DMS53 treated with DMSO at 0.1 percent for 48 hours (cell line): ENCODE data around the gene PML.
"Not testable (repeated sequence)": the region's sequence is repeated elsewhere in the genome, so short reads cannot be mapped to it uniquely, and the experiment has no call there.

Experiments
- DNase-seq: peaks from one replicate; lab custom pipeline; 2025; ENCODE audit not compliant: unreplicated experiment; lab: John Stamatoyannopoulos, UW

PML gene

GRCh38 chr15:74037171-74038117 is 42.9 kb downstream of the PML start:
- DNase-seq: no peak

- no peak for DNase-seq
Observed at GRCh38 chr15:74038707-74039655, 44.5 kb downstream of the PML start.

DNA sequence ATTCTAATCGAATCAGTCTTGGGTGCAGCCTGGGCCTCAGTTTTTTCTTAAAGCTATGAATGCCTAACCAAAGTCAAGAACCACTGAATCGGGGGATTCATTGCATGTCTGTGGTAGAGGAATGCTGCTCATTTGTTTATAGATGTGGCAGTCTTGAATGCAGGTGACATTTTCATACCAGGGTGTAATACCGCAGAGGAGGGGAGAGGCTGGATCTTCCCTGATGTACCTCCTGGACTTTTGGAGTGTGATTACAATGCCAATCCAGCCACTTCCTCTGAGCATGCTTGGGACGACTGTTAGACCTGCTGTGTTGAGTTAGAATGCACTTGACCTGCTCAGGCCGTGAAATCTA is 45.1 kb downstream of the PML start:
- DNase-seq: no peak

DNA sequence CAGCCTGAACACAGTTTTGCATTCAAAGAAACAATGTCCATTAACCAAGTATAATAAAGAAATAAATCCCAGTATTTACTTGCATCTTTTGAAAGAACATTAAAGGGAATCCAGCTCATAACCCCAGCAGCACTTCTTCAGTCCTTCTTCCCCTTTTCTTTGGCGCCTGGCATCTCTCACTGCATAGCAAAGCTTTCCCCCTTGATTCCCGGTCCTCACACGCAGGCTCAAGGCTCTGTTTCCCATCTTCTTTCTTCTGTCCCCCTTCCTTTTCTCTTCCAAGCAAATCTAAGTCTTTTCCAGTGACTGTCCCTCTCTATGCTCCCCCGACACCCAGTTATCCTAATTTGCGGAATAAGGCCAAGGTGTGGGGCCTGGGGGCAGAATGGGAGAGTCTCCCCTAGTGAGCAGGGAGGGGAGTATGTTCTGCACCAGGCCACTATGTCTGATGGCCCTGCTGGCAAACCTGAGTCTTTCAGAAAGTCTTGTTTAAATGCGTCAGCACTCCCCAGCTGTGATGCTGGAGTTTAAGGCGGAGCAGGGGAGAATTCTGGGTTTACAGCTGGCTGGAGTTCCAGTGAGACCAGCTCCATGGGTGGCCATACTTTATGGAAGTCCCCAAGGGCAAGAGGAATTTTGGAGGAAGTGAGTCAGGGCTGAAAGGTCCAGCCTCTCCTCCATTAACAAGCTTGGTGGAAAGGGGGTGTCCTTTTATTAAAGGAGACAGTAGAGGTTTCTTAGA is 45.8 kb downstream of the PML start:
- DNase-seq: no peak

DNA sequence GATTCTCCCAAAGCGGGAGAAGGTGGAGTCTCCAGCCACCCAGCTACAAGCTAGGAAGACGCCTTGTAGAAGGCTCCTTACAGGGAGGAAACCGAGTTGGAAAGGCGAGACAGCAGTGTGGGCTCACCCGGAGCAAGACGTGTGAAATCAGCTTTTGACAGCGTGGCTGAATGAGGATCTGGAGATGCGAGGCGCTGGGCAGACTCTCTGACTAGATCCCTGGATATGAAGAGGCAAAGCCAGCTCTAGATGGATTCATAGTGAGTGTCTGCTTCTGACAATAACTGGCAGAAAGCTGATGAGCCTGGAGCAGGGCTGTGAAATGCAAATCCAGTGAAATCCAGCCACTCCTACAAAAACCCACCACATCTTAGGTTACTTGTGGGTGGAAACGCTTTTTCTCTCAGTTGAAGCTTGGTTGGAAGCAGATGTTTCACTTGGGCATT is 46.8 kb downstream of the PML start:
- DNase-seq: no peak

- no peak for DNase-seq
Observed at GRCh38 chr15:74041777-74042435, 47.4 kb downstream of the PML start.

DNA sequence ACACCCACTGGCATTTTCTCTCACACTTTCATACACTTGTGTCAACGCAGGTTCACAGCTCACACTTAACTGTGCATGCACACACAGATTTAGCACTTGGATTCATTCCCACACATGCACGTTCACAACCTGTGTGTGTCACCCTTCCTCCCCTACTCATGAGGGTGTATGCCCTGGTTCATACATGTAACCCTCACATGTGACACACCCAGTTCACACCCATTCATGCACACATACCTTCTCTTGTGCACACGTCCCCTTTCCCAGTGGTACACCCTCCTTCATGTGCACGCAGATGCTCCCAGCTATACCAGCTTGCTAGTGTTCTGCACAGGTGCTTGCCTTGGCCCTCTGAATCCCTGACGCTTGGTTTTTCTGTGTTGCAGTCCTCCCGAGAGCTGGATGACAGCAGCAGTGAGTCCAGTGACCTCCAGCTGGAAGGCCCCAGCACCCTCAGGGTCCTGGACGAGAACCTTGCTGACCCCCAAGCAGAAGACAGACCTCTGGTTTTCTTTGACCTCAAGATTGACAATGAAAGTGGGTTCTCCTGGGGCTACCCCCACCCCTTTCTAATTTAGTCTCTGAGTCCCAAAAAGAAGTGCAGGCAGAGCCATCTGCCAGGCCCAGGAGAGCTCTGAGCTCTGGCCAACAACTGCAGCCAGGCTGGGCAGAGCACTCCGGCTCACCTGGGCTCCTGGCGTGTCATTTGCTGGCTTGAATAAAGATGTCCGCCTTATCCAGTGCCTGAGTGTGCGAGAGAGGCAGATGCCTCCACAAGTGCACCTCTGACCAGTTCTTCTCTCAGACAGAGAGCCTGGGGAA is 48.3 kb downstream of the PML start:
- no peak for DNase-seq

GRCh38 chr15:74043425-74044266 is 49.1 kb downstream of the PML start:
- no peak for DNase-seq

DNA sequence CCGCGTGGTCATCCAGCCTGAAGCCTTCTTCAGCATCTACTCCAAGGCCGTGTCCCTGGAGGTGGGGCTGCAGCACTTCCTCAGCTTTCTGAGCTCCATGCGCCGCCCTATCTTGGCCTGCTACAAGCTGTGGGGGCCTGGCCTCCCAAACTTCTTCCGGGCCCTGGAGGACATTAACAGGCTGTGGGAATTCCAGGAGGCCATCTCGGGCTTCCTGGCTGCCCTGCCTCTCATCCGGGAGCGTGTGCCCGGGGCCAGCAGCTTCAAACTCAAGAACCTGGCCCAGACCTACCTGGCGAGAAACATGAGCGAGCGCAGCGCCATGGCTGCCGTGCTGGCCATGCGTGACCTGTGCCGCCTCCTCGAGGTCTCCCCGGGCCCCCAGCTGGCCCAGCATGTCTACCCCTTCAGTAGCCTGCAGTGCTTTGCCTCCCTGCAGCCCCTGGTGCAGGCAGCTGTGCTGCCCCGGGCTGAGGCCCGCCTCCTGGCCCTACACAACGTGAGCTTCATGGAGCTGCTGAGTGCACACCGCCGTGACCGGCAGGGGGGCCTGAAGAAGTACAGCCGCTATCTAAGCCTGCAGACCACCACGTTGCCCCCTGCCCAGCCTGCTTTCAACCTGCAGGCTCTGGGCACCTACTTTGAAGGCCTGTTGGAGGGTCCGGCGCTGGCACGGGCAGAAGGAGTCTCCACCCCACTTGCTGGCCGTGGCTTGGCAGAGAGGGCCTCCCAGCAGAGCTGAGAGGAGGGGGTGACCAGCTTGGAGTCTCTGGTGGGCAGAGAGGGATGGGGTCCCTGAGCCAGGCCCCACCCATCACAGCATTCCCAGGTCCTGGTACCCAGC is 50.0 kb downstream of the PML start:
- no peak for DNase-seq

DNA sequence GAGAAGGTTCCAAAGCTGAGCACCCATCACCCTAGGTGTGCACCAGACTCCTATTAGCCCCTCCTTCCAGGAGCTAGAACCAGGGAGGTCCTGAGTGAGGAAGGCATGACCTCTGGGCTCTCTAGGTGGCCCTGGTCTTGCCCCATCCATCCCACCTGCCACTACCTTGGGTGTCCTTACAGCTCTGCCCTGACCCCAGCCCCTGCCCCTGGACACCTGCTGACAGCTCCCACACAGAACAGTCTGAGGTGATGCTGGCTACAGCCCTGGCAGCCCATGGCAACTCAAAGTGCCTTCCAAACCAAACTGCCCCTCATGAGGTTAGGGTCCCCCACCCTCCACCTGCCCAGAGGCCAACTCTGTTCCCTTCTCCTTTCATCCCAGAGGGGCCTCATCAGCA is 50.7 kb downstream of the PML start:
- DNase-seq: no peak

DNA sequence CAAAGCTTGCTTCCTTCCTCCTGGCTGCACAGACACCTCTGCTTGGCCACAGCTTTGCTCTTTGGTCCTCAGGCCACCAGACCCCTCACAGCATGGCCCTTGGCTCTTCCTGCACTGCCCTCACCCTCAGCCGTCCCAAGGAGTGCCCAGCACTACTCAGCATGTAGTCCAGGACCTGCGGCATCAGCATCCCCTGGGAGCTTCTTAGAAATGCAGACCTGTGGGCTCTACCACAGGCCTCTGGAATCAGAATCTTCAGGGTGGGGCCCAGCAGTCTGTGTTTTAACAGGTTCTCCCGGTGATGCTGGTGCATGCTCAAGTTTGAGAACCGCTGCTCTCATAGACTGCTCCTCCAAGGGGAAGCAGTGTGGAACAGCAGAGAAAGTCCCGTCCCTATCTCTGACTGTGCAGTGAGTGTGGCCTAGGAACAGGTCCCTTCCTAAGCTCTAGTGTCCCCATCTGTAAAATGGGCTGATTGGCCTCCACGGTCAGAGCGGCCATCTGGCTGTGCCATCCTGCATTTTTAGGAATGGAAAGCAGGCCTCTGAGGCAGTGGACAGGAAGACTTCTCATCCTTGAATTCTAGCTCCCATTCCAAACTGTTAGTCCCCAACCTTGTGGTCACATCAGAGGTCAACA is 51.2 kb downstream of the PML start:
- no peak for DNase-seq

GRCh38 chr15:74046275-74046674 is 51.8 kb downstream of the PML start:
- DNase-seq: no peak

DNA sequence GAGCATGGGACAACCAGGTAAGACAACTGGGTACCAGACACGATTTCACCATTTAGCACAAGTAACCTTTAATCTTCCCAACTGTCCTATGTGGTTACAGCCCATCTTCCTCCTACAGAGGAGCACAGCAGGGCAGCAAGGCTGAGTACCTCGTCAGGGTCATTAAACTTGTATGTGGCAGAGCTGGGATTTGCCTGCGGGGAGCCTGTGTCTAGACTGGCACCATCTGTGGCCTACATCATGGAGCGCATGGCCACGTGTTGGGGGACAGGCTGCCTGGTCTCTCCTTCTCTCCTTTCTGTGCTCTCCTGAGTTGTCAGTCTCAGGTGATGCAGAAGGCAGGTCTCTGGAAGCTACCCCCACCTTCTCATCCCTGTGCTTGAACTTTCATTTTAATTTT is 55.6 kb downstream of the PML start:
- DNase-seq: no peak

- DNase-seq: no peak
Observed at GRCh38 chr15:74050556-74051234, 56.2 kb downstream of the PML start.

- not testable (repeated sequence) for DNase-seq
Observed at GRCh38 chr15:74052271-74053260, 58.0 kb downstream of the PML start.

GRCh38 chr15:74053517-74053916 is 59.0 kb downstream of the PML start:
- no peak for DNase-seq
